Activated naive CD8-positive, alpha-beta T cell (primary cell): ENCODE results near the gene LLGL2.

Experiments
- H3K27ac Mint-ChIP-seq: one replicate; pipeline ENCODE4 v1.8.0; 2021; ENCODE audit warnings: mixed read lengths
- H3K27me3 Mint-ChIP-seq: one replicate; pipeline ENCODE4 v1.8.0; 2021; ENCODE audit warnings: mixed read lengths
- H3K36me3 Mint-ChIP-seq: one replicate; pipeline ENCODE4 v1.8.0; 2021; ENCODE audit warnings: mixed read lengths
- H3K4me1 Mint-ChIP-seq: one replicate; pipeline ENCODE4 v1.8.0; 2021; ENCODE audit warnings: low read depth, mixed read lengths
- H3K4me3 Mint-ChIP-seq: one replicate; pipeline ENCODE4 v1.8.0; 2021; ENCODE audit warnings: mild to moderate bottlenecking, mixed read lengths
- H3K9me3 Mint-ChIP-seq: one replicate; pipeline ENCODE4 v1.8.0; 2021; ENCODE audit warnings: low read depth, mixed read lengths

LLGL2 gene

GRCh38 chr17:75557852-75558665 is 32.6 kb downstream of the LLGL2 start:
- Mint-ChIP-seq H3K36me3 (no peaks in the 10 kb centered on the region), H3K27me3 (no peaks in the 10 kb centered on the region), H3K4me1 (no peaks in the 10 kb centered on the region), H3K27ac (no peak overlapping the region), H3K4me3 (no peak overlapping the region), H3K9me3 (no peaks in the 10 kb centered on the region)

GRCh38 chr17:75558666-75559530 is 33.4 kb downstream of the LLGL2 start:
- H3K27ac Mint-ChIP-seq: no peak overlapping the region
- no peaks in the 10 kb centered on the region for H3K9me3 Mint-ChIP-seq
- H3K4me3 Mint-ChIP-seq: no peak overlapping the region
- H3K27me3 Mint-ChIP-seq: no peaks in the 10 kb centered on the region
- no peaks in the 10 kb centered on the region for H3K36me3 Mint-ChIP-seq
- H3K4me1 Mint-ChIP-seq: no peaks in the 10 kb centered on the region

- no peak overlapping the region for H3K27ac Mint-ChIP-seq
- no peaks in the 10 kb centered on the region for H3K36me3 Mint-ChIP-seq
- no peaks in the 10 kb centered on the region for H3K27me3 Mint-ChIP-seq
- no peaks in the 10 kb centered on the region for H3K9me3 Mint-ChIP-seq
- H3K4me3 Mint-ChIP-seq: no peak overlapping the region
- no peaks in the 10 kb centered on the region for H3K4me1 Mint-ChIP-seq
These were observed 34.5 kb downstream of the LLGL2 start for GRCh38 chr17:75559958-75560533.

- Mint-ChIP-seq H3K4me1 (no peaks in the 10 kb centered on the region), H3K27me3 (no peaks in the 10 kb centered on the region), H3K36me3 (peaks cover 4% of the 10 kb centered on the region), H3K9me3 (no peaks in the 10 kb centered on the region), H3K27ac (no peak overlapping the region), H3K4me3 (no peak overlapping the region)
These were observed 36.6 kb downstream of the LLGL2 start for GRCh38 chr17:75561927-75562603.

GRCh38 chr17:75563063-75563758 is 37.7 kb downstream of the LLGL2 start:
- Mint-ChIP-seq H3K9me3 (no peaks in the 10 kb centered on the region), H3K36me3 (peaks cover 4% of the 10 kb centered on the region), H3K27ac (no peak overlapping the region), H3K4me1 (no peaks in the 10 kb centered on the region), H3K4me3 (no peak overlapping the region), H3K27me3 (no peaks in the 10 kb centered on the region)

GRCh38 chr17:75564195-75564594 is 38.7 kb downstream of the LLGL2 start:
- Mint-ChIP-seq H3K9me3 (no peaks in the 10 kb centered on the region), H3K36me3 (peaks cover 4% of the 10 kb centered on the region), H3K4me3 (no peak overlapping the region), H3K27me3 (no peaks in the 10 kb centered on the region), H3K4me1 (no peaks in the 10 kb centered on the region), H3K27ac (no peak overlapping the region)

- Mint-ChIP-seq H3K4me3 (no peak overlapping the region), H3K4me1 (no peaks in the 10 kb centered on the region), H3K9me3 (no peaks in the 10 kb centered on the region), H3K36me3 (peaks cover 4% of the 10 kb centered on the region), H3K27me3 (no peaks in the 10 kb centered on the region), H3K27ac (no peak overlapping the region)
These were observed 39.6 kb downstream of the LLGL2 start for GRCh38 chr17:75565066-75565465.

GRCh38 chr17:75565618-75566017 is 40.1 kb downstream of the LLGL2 start:
- no peaks in the 10 kb centered on the region for H3K9me3 Mint-ChIP-seq
- no peak overlapping the region for H3K4me3 Mint-ChIP-seq
- H3K36me3 Mint-ChIP-seq: peaks cover 4% of the 10 kb centered on the region
- H3K27ac Mint-ChIP-seq: no peak overlapping the region
- H3K27me3 Mint-ChIP-seq: no peaks in the 10 kb centered on the region
- H3K4me1 Mint-ChIP-seq: no peaks in the 10 kb centered on the region

- Mint-ChIP-seq H3K27ac (no peak overlapping the region), H3K27me3 (no peaks in the 10 kb centered on the region)
These were observed 40.9 kb downstream of the LLGL2 start for GRCh38 chr17:75566416-75566815.

GRCh38 chr17:75566834-75567233 is 41.3 kb downstream of the LLGL2 start:
- H3K27ac Mint-ChIP-seq: no peak overlapping the region
- H3K27me3 Mint-ChIP-seq: no peaks in the 10 kb centered on the region
- H3K36me3 Mint-ChIP-seq: peaks cover 4% of the 10 kb centered on the region
- no peaks in the 10 kb centered on the region for H3K9me3 Mint-ChIP-seq
- H3K4me1 Mint-ChIP-seq: no peaks in the 10 kb centered on the region
- H3K4me3 Mint-ChIP-seq: no peak overlapping the region

More at GRCh38 chr17:75566416-75566815, 40.9 kb downstream of the LLGL2 start:
- H3K36me3 Mint-ChIP-seq: peaks cover 4% of the 10 kb centered on the region
- no peaks in the 10 kb centered on the region for H3K4me1 Mint-ChIP-seq
- H3K9me3 Mint-ChIP-seq: no peaks in the 10 kb centered on the region
- no peak overlapping the region for H3K4me3 Mint-ChIP-seq

GRCh38 chr17:75568412-75569255 is 43.1 kb downstream of the LLGL2 start:
- no peak overlapping the region for H3K4me3 Mint-ChIP-seq
- H3K9me3 Mint-ChIP-seq: no peaks in the 10 kb centered on the region
- H3K4me1 Mint-ChIP-seq: no peaks in the 10 kb centered on the region
- no peaks in the 10 kb centered on the region for H3K27me3 Mint-ChIP-seq
- no peak overlapping the region for H3K27ac Mint-ChIP-seq
- peaks cover 4% of the 10 kb centered on the region for H3K36me3 Mint-ChIP-seq

GRCh38 chr17:75570034-75570676 is 44.7 kb downstream of the LLGL2 start:
- Mint-ChIP-seq H3K4me1 (no peaks in the 10 kb centered on the region), H3K27me3 (no peaks in the 10 kb centered on the region), H3K4me3 (no peak overlapping the region), H3K27ac (no peak overlapping the region), H3K9me3 (no peaks in the 10 kb centered on the region), H3K36me3 (peaks cover 4% of the 10 kb centered on the region)

- Mint-ChIP-seq H3K27ac (no peak overlapping the region), H3K36me3 (peaks cover 4% of the 10 kb centered on the region), H3K4me3 (no peak overlapping the region), H3K9me3 (no peaks in the 10 kb centered on the region), H3K27me3 (no peaks in the 10 kb centered on the region), H3K4me1 (no peaks in the 10 kb centered on the region)
These were observed 45.3 kb downstream of the LLGL2 start for GRCh38 chr17:75570772-75571171.
